ENCODE measurements around the gene ABCA2.

GRCh38 chr9:137008312-137008711, 19.7 kb downstream of the ABCA2 start:
- TF ChIP-seq CTCF (conservative IDR thresholded peaks at IDR 0.05; ENCODE audit: low read length) (no peak), EZH2phosphoT487 (IDR thresholded peaks at IDR 0.05; ENCODE audit: borderline replicate concordance) (no peak)
